PC-3 (cell line): ENCODE measurements around the gene ATF7IP2.

ENCODE experiments used
- CTCF ChIP-seq: fragments of 300-600 bp; sonication (generic); conservative IDR thresholded peaks from 2 replicates; pipeline ENCODE4 v1.5.1; 2017; ENCODE audit warnings: antibody characterized with exemption, low read depth, mild to moderate bottlenecking, low read length
- EZH2phosphoT487 ChIP-seq: fragments of 300-600 bp; sonication (generic); IDR thresholded peaks from 2 replicates; pipeline ENCODE4 v1.6.1; 2018; ENCODE audit warnings: mild to moderate bottlenecking, antibody characterized with exemption, low read length, borderline replicate concordance

GRCh38 chr16:10352262-10352661, 33.6 kb upstream of the ATF7IP2 start:
- no peak for TF ChIP-seq CTCF
- no peak for TF ChIP-seq EZH2phosphoT487
